Activated effector memory CD4-positive, alpha-beta T cell treated with Interleukin-2 at 50 U/mL for 16 hours (primary cell): ENCODE measurements around the gene ETV5.

Experiments used
- DNase-seq: peaks from one replicate; pipeline ENCODE4 v3.0.0-alpha.2; 2020

The ETV5 gene

GRCh38 chr3:186094696-186095425 is 14.0 kb downstream of the ETV5 start:
- DNase-seq, result no peak

- no peak for DNase-seq
Observed at GRCh38 chr3:186094271-186094670, 14.6 kb downstream of the ETV5 start.

GRCh38 chr3:186093271-186093900 is 15.5 kb downstream of the ETV5 start:
- DNase-seq, result no peak

- DNase-seq, result no peak
Observed at GRCh38 chr3:186092360-186093070, 16.4 kb downstream of the ETV5 start.

- no peak for DNase-seq
Observed at GRCh38 chr3:186090901-186091300, 18.0 kb downstream of the ETV5 start.

- DNase-seq, result no peak
Observed at GRCh38 chr3:186088335-186088734, 20.6 kb downstream of the ETV5 start.

GRCh38 chr3:186084264-186084663 is 24.6 kb downstream of the ETV5 start:
- DNase-seq, result no peak

- no peak for DNase-seq
Observed at GRCh38 chr3:186083746-186084145, 25.1 kb downstream of the ETV5 start.

GRCh38 chr3:186082150-186082549 is 26.7 kb downstream of the ETV5 start:
- DNase-seq, result no peak

- DNase-seq, result no peak
Observed at GRCh38 chr3:186081678-186082077, 27.2 kb downstream of the ETV5 start.

GRCh38 chr3:186080849-186081438 is 27.9 kb downstream of the ETV5 start:
- DNase-seq, result no peak

GRCh38 chr3:186079925-186080324 is 29.0 kb downstream of the ETV5 start:
- DNase-seq, result no peak

- no peak for DNase-seq
Observed at GRCh38 chr3:186077466-186077865, 31.4 kb downstream of the ETV5 start.

GRCh38 chr3:186075931-186076567 is 32.8 kb downstream of the ETV5 start:
- no peak for DNase-seq

- DNase-seq, result no peak
Observed at GRCh38 chr3:186075489-186075888, 33.4 kb downstream of the ETV5 start.

- DNase-seq, result no peak
Observed at GRCh38 chr3:186073641-186074040, 35.2 kb downstream of the ETV5 start.

- no peak for DNase-seq
Observed at GRCh38 chr3:186070996-186071395, 37.9 kb downstream of the ETV5 start.

GRCh38 chr3:186070550-186070949 is 38.3 kb downstream of the ETV5 start:
- DNase-seq, result no peak

- DNase-seq, result no peak
Observed at GRCh38 chr3:186070133-186070532, 38.8 kb downstream of the ETV5 start.

- DNase-seq, result no peak
Observed at GRCh38 chr3:186069199-186069598, 39.7 kb downstream of the ETV5 start.

GRCh38 chr3:186068243-186068552 is 40.7 kb downstream of the ETV5 start:
- DNase-seq, result no peak

GRCh38 chr3:186067360-186068242 is 41.3 kb downstream of the ETV5 start:
- no peak for DNase-seq
